Measurements from ENCODE around the gene PCDH15.
"Not testable (repeated sequence)": the region's sequence is repeated elsewhere in the genome, so short reads cannot be mapped to it uniquely, and the experiment has no call there.

Gene PCDH15

GRCh38 chr10:54394598-54394997 is 406.4 kb downstream of the PCDH15 start:
- not testable (repeated sequence) for DNase-seq (ENCODE audit: low read depth in 3 of 3)

DNA sequence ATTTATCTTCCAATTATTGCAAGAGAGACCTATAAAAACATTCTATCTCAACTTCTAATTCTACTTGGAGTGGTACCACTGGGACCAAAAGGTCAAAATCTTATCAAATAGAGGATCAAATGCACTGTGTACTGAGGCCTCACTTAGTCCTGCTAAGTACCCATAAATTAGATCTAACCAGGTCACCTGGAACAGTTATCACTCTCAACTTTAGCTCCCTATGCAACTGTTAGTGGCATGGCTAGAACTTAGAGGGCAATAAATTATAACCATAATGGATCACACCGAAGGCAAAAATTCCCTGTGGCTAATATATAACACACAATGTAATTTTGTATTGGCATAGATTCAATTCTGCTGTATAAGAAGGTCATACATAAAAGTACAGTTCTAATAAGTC is 428.9 kb downstream of the PCDH15 start:
- DNase-seq (ENCODE audit: low read depth in 3 of 3), result no peak

GRCh38 chr10:54368984-54369383 is 432.0 kb downstream of the PCDH15 start:
- no peak for DNase-seq (ENCODE audit: low read depth in 3 of 3)

DNA sequence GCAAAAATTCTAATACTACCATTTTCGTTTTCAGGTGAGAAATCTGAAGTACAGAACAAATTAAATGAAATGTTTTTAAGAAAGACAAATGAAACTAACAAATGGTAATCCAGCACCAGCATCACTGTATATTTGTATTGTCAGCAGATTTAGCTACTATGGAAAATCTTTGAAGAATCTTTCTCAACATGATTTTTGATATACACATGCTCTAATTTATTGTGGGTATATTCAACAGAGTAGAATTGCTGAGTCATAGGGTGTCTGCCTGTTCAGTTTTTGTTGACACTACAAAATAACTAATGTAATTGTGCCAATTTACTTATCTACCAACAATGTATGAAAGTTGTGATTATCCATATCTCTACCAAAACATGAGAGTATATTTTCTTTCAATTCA is 437.6 kb downstream of the PCDH15 start:
- no peak for DNase-seq (ENCODE audit: low read depth in 3 of 3)

GRCh38 chr10:54342058-54342457 is 459.0 kb downstream of the PCDH15 start:
- DNase-seq (ENCODE audit: low read depth in 3 of 3), result no peak

GRCh38 chr10:54335296-54335695 is 465.7 kb downstream of the PCDH15 start:
- DNase-seq (ENCODE audit: low read depth in 3 of 3), result no peak

DNA sequence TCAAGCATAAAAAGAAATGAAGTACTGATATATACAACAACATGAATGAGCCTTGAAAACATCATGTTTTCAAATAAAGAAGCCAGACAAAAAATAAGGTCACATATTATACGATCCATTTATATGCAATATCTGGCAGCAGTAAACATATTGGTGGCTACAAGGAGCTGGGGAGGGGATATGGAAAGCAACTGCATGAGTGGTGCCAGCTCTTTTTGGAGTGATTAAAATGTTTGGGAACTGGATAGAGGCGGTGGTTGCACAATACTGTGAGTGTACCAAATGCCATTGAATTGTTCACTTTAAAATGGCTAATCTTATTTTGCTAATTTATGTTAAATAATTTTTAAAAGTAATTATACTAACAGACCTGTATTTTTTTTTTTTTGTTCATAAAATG is 481.7 kb downstream of the PCDH15 start:
- no peak for DNase-seq (ENCODE audit: low read depth in 3 of 3)

DNA sequence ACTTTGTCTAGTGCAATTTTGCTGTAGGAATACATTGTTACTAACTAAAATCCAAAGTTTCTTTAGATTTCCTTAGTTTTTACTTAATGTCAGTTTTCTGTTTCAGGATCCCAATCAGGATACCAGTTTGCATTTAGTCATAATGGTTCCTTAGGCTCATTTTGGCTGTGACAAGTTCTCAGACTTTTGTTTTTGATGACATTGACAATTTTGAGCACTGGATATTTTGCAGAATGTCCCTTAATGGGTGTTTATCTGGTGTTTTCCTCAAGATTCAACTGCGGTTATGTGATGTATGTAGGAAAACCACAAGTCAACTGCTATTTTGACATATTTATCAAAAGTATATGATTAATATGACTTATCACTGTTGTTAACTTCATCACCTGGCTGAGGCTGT is 482.6 kb downstream of the PCDH15 start:
- DNase-seq (ENCODE audit: low read depth in 3 of 3), result no peak

- no peak for DNase-seq (ENCODE audit: low read depth in 3 of 3)
These were observed 486.6 kb downstream of the PCDH15 start for GRCh38 chr10:54314430-54314829.

DNA sequence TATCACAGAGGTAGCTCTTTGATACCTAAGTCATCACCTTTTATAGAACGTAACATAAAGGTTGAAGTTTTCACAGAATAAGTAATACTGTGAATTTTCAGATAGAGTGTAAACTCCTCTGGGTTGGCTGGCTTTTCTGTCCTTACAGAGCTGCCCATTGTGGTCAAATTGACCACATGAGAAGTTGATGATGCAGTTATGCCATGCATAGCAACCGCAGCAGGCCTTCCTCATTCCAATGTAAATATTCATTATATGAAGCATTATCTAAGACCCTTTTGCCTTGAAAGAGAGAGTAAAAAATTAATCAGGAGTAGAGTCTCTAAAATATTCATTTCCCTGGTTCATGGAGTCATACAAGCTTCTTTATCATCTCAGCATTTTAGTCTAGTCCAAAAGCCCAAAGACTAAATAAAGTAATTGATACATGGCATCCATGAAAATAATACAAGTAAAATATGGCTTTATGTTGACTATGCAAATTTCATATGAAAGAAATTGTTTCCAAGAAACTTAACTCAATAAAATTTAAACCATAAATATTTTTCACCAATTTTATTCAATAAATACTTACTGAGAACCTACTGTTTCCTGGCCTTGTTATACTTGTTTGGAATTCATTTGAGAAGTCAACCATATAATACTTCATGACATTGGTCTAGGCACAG is 516.4 kb downstream of the PCDH15 start:
- no peak for DNase-seq (ENCODE audit: low read depth in 3 of 3)

GRCh38 chr10:54282012-54282411 is 519.0 kb downstream of the PCDH15 start:
- no peak for DNase-seq (ENCODE audit: low read depth in 3 of 3)

DNA sequence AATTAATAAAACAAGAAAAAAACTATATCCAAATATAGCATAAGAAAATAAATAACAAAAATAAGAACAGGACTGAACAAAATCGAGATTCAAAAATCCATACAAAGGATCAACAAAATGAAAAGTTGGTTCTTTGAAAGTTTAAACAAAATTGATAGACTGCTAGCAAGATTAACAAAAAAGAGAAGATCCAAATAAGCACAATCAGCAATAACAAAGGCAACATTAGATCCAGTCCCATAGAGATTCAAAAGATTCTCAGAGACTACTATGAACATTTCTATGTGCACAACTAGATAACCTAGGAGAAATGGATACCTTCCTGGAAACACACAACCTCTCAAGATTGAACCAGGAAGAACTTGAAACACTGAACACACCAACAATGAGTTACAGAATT is 534.6 kb downstream of the PCDH15 start:
- DNase-seq (ENCODE audit: low read depth in 3 of 3), result no peak

DNA sequence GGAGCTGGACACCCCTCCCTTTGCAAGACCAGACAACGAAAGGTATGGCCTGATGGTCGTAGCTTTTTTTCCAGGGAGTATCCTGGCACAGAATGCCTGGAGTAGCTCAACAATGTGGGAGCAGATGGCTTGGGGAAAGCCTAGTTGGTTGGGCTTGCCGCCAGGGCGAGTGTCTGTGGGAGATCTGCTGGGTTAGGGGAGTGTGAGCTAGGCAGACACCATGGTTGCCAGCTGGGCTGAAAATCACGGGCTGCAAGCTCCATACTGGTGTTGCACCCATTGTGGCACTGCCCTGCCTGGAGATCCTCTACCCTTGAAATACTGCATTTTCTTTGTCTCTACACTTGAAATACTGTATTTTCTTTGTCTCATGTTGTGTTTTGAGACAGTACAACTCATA is 538.3 kb downstream of the PCDH15 start:
- DNase-seq (ENCODE audit: low read depth in 3 of 3), result no peak

GRCh38 chr10:54259104-54259503 is 541.9 kb downstream of the PCDH15 start:
- no peak for DNase-seq (ENCODE audit: low read depth in 3 of 3)

GRCh38 chr10:54234832-54235231 is 566.2 kb downstream of the PCDH15 start:
- no peak for DNase-seq (ENCODE audit: low read depth in 3 of 3)

DNA sequence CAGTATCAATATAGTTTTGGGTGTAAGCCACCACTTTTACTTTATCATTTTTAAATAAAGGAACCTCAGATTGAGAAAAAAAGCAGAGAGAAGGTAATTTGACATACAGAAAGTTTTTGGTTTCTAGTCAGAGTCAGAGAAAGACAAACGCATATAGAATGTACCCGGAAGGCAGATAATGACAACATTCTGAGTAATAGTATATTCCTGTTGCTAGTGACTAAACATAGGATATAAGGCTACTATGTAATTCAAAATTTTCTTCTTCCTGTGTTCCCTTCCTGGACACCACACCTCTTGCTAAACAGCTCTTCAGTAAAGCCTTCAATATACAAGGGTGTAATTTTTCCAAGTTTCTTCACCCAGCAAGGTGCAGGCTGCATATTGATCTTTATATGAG is 597.6 kb downstream of the PCDH15 start:
- no peak for DNase-seq (ENCODE audit: low read depth in 3 of 3)

- DNase-seq (ENCODE audit: low read depth in 3 of 3), result no peak
These were observed 603.0 kb downstream of the PCDH15 start for GRCh38 chr10:54198051-54198450.

- DNase-seq (ENCODE audit: low read depth in 3 of 3), result no peak
These were observed 606.2 kb downstream of the PCDH15 start for GRCh38 chr10:54194806-54195205.

DNA sequence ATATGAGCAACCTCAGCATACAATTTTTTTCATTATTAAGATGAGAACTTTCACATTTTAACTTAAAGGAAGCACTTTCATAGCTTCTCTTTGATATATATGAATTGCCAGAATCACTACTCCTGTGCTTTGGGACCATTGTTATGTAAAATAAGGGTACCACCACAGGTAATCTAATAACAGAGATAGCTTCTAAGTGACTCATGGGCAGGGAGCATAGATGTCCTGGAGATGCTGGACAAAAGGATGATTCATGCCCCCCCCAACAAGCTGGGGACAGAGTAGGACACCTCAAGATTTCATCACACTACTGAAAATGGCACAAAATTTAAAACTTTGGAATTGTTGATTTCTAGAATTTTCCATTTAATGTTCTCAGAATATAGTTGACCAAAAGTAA is 641.1 kb downstream of the PCDH15 start:
- DNase-seq (ENCODE audit: low read depth in 3 of 3), result no peak

DNA sequence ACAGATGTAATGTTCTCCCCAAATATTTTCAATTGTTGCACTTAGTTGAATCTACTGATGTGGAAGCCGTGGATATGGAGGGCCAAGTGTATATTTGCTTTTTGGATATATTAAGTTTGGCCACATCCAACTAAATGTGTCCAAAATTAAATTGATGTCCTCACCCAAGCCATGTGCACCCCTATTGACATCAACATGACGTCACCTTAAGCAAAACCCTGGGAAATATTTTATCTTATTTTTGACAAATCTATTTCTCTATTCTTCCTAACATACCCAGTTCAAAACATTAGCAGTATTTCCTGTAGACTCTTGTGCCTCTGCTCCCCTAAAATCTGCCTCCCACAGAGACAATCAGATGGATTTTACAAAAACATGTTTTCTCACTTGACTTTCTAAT is 652.5 kb downstream of the PCDH15 start:
- DNase-seq (ENCODE audit: low read depth in 3 of 3), result no peak

DNA sequence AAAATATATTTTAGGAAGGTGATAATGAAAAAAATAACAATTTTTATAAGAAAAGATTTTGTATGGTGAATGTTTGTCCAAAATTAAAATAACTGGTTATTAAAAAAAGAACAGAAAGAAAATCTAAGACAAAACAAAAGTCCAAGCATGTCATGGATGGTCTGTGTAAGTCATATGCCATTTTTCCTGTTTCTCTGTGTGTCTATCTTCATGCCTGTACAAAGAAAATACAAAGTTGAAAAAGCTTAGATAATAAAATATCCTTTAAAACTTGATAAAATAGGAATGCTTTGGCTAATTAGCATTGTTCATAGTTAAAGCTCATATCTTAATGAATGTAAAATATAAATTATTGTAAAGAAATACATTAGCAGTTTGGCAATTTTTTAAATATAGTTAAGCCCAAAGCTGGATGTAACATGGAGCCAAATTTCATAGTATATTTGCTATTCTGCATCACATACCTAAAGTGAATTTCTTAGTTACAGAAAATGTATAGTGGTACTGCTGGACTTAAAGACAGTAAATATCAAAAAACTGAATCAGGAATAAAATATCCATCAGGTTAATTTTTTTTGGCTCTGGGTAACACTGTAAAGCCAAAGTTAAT is 661.1 kb downstream of the PCDH15 start:
- no peak for DNase-seq (ENCODE audit: low read depth in 3 of 3)

- DNase-seq (ENCODE audit: low read depth in 3 of 3), result no peak
These were observed 663.6 kb downstream of the PCDH15 start for GRCh38 chr10:54137396-54137795.

GRCh38 chr10:54133203-54133602 is 667.8 kb downstream of the PCDH15 start:
- no peak for DNase-seq (ENCODE audit: low read depth in 3 of 3)

DNA sequence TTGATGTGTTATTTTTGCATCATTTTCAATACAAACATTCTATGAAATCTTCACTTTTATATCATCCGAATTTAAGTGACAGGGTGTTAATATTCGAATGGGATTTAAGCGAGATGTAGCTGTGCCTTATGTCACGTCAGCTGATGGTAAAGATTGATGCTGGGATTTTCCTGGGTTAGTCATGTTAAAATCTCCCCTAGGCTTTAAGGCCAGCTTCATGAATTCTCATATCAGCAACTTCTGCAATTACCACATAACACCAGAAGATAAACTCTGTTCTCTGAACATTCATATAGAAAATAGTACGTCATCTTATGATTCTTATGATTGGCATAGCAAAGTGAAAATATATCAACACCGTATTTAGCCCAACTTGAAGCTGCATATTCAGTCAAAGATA is 669.2 kb downstream of the PCDH15 start:
- DNase-seq (ENCODE audit: low read depth in 3 of 3), result no peak

Measured in stimulated activated CD4-positive, alpha-beta T cell treated with anti-CD3 and anti-CD28 coated beads, TNF-alpha, amount 100 ng/mL, for 48 hours (primary cell).